Natural killer cell (primary cell): ENCODE results near the gene RNF125. TPM values are rescaled to one million over a fixed set of nuclear protein-coding genes. Genes with fewer than 3 reads are reported as not detected.

Source experiments
- ATAC-seq, 3 donors: fragments of 150-1000 bp in 2 of 3; fragments of 200-7000 bp in 1 of 3; cut with Tn5 transposase; 1 replicate in 1 of 3; 2 replicates in 2 of 3; pipeline ENCODE4 v1.10.0; 2021; ENCODE audit warnings: mild to moderate bottlenecking in 2 of 3, moderate library complexity in 2 of 3
- DNase-seq, 2 donors: peaks; one replicate each; pipeline versions ENCODE4 v3.0.0 to v3.0.0-alpha.2; 2013 to 2021; ENCODE audit warnings: mixed read lengths in 1 of 2
- H3K27ac ChIP-seq: one replicate; pipeline ENCODE4 v1.5.1; 2013; ENCODE audit warnings: mild to moderate bottlenecking, low read length
- H3K27me3 ChIP-seq: one replicate; pipeline ENCODE4 v1.6.1; 2013; ENCODE audit warnings: low read length; ENCODE audit not compliant: control insufficient read depth, insufficient read depth
- H3K36me3 ChIP-seq: one replicate; pipeline ENCODE4 v1.6.1; 2013; ENCODE audit warnings: low read length; ENCODE audit not compliant: control insufficient read depth, insufficient read depth
- H3K4me1 ChIP-seq: one replicate; pipeline ENCODE4 v1.6.1; 2013; ENCODE audit warnings: low read length; ENCODE audit not compliant: control insufficient read depth, insufficient read depth
- H3K4me3 ChIP-seq: one replicate; pipeline ENCODE4 v1.5.1; 2013; ENCODE audit warnings: low read length
- H3K9me3 ChIP-seq: one replicate; pipeline ENCODE4 v1.6.1; 2013; ENCODE audit warnings: low read length; ENCODE audit not compliant: control insufficient read depth, insufficient read depth
- H3K27ac Mint-ChIP-seq, 2 donors: one replicate each; pipeline ENCODE4 v1.8.0; 2022; ENCODE audit warnings: mild to moderate bottlenecking in 2 of 2, mixed read lengths in 2 of 2, moderate library complexity in 1 of 2
- H3K27me3 Mint-ChIP-seq, 2 donors: one replicate each; pipeline ENCODE4 v1.8.0; 2022; ENCODE audit warnings: low read depth in 2 of 2, mixed read lengths in 2 of 2
- H3K36me3 Mint-ChIP-seq: one replicate; pipeline ENCODE4 v1.8.0; 2022; ENCODE audit warnings: mixed read lengths
- H3K4me1 Mint-ChIP-seq, 2 donors: one replicate each; pipeline ENCODE4 v1.8.0; 2022; ENCODE audit warnings: mixed read lengths in 2 of 2
- H3K4me3 Mint-ChIP-seq: one replicate; pipeline ENCODE4 v1.8.0; 2022; ENCODE audit warnings: mild to moderate bottlenecking, moderate library complexity, mixed read lengths
- H3K9me3 Mint-ChIP-seq, 2 donors: one replicate each; pipeline ENCODE4 v1.8.0; 2022; ENCODE audit warnings: mixed read lengths in 2 of 2
- CTCF ChIP-seq: fragments of 200-600 bp; IDR thresholded peaks from one replicate; pipeline ENCODE4 v1.8.0; 2022; ENCODE audit warnings: antibody characterized with exemption
- WGBS: methylation state at CpG from one replicate; pipeline ENCODE4 v1.1.7; 2013; ENCODE audit warnings: missing lambda C conversion rate; ENCODE audit not compliant: insufficient coverage; 5-methylcytosine and 5-hydroxymethylcytosine counted together
- intact Hi-C: fragments of 100-400 bp; cut with micrococcal nuclease; formaldehyde crosslinking; loops from one replicate; pipeline ENCODE4 v1.14.2; 2022
- total RNA-seq, 4 donors: library from RNA; stranded (reverse); fragments of 120-200 nt in 1 of 4; gene quantifications; one replicate each; pipeline versions ENCODE4 v1.2.3 to v1.2.4, GENCODE V29; 2013 to 2022

The RNF125 gene
- total RNA-seq, 3 donors from 2014 or later (not counting 1 experiment from before 2014, with no cell fraction given): 74.7 to 105 (median 96.7) TPM

DNA sequence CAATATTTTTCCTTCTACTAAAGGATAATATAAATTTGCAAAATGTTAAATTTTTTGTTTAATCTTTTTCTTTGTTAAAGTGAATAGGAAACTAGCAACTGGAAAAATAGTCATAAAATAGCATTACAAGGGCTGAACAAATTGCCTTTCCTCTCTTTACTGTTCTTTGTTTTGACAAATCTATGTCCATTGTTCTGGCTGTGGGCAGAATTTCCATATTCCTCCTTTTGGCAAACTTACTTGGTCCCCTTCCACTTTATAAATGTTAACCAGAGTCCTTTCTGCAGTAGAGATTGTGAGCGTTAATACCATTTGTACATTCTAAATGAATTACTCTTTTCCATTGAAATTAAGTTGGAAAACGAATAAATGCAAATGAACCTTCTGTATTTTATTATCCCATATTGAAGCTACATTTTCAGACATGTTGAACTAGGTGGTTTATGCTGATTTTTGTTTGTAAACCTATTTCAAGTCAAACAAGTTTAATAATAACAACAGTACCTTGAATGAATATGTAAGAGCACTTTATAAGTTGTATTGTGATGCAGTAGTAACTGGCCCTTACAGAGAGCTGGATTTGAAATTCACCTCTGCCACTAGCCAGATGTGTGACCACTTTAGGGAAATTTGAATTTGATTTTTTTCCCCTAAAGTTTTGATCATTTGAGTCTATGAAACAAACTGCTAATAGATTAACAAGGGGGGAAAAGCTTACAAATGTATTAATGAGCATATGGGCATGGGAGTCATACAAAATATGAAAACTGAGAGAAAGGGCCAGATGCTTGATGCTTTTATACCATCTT lies 3.3 kb downstream of the RNF125 start:
- TF ChIP-seq CTCF: no peak
- no peak overlapping the region for H3K27ac ChIP-seq
- no CpG with 5 or more reads among the region's 2 CpGs for WGBS
- no peak for ATAC-seq
- H3K4me3 ChIP-seq: no peak overlapping the region
- H3K27me3 ChIP-seq: no peaks in the 10 kb centered on the region
- Mint-ChIP-seq H3K36me3 (no peaks in the 10 kb centered on the region), H3K4me1 (peaks cover 67 to 80% of the 10 kb centered on the region in 2 donors), H3K9me3 (no peaks in the 10 kb centered on the region), H3K4me3 (peak overlapping the region; percentile 91), H3K27me3 (no peaks in the 10 kb centered on the region), H3K27ac (peak overlapping the region; percentile 91 to 97)
- H3K4me1 ChIP-seq: peaks cover 60% of the 10 kb centered on the region
- H3K9me3 ChIP-seq: no peaks in the 10 kb centered on the region
- H3K36me3 ChIP-seq: peaks cover 11% of the 10 kb centered on the region
- intact Hi-C loops: no loop called here
- no peak for DNase-seq

DNA sequence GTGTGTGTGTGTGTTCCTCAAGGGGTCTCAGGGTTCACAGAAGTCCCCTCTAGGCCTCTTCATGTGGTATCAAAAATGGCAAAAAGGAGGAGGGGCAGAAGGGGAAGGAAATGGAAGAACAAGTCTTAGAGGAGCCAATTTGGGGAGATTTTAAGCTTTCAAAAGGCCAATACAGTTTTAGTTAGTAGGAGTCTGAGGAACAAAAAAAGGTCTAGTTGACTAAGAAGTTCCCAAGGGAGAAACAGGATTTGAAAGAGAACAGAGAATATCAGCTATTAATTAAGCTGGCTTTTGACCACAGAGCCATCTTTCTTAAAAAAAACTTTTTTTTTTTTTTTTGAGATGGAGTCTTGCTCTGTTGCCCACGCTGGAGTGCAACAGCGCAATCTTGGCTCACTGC lies 7.1 kb downstream of the RNF125 start:
- DNase-seq: no peak
- intact Hi-C loops: no loop called here
- no peaks in the 10 kb centered on the region for H3K27me3 ChIP-seq
- peak overlapping the region; percentile 77 to 87 for H3K27ac Mint-ChIP-seq
- no peaks in the 10 kb centered on the region for H3K9me3 ChIP-seq
- H3K27ac ChIP-seq: peak overlapping the region; percentile 37
- H3K4me1 Mint-ChIP-seq: peaks cover 78 to 88% of the 10 kb centered on the region in 2 donors
- no peaks in the 10 kb centered on the region for H3K9me3 Mint-ChIP-seq
- peaks cover 14% of the 10 kb centered on the region for H3K36me3 ChIP-seq
- no peak overlapping the region for H3K4me3 ChIP-seq
- no peak for ATAC-seq
- H3K36me3 Mint-ChIP-seq: no peaks in the 10 kb centered on the region
- WGBS: 95% methylated on average over 2 of the region's 2 CpGs
- H3K4me1 ChIP-seq: peaks cover 62% of the 10 kb centered on the region
- TF ChIP-seq CTCF: no peak
- H3K4me3 Mint-ChIP-seq: peak overlapping the region; percentile 66
- no peaks in the 10 kb centered on the region for H3K27me3 Mint-ChIP-seq

- H3K4me3 ChIP-seq: no peak overlapping the region
- DNase-seq (no peak), ATAC-seq (peak in 2 of 3 donors; percentile 11 to 29)
- no peaks in the 10 kb centered on the region for H3K27me3 Mint-ChIP-seq
- intact Hi-C loops: no loop called here
- H3K9me3 ChIP-seq: no peaks in the 10 kb centered on the region
- no peaks in the 10 kb centered on the region for H3K9me3 Mint-ChIP-seq
- H3K27me3 ChIP-seq: no peaks in the 10 kb centered on the region
- H3K36me3 Mint-ChIP-seq: peaks cover 7% of the 10 kb centered on the region
- TF ChIP-seq CTCF: no peak
- H3K27ac Mint-ChIP-seq: peak overlapping the region; percentile 77 to 87
- WGBS: 15% methylated on average over 3 of the region's 4 CpGs
- peak overlapping the region; percentile 58 for H3K27ac ChIP-seq
- H3K4me1 ChIP-seq: peaks cover 57% of the 10 kb centered on the region
- peaks cover 80 to 91% of the 10 kb centered on the region in 2 donors for H3K4me1 Mint-ChIP-seq
- H3K36me3 ChIP-seq: peaks cover 18% of the 10 kb centered on the region
- H3K4me3 Mint-ChIP-seq: peak overlapping the region; percentile 85
These were observed 8.0 kb downstream of the RNF125 start for GRCh38 chr18:32026491-32027086.
